ENCODE data around the gene LNP1. TPM values are rescaled to one million over a fixed set of nuclear protein-coding genes. Genes with fewer than 3 reads are reported as not detected.

The LNP1 gene
- total and polyA plus RNA-seq, 2 experiments from 2014 or later, result 1.1 to 4.3 TPM

DNA sequence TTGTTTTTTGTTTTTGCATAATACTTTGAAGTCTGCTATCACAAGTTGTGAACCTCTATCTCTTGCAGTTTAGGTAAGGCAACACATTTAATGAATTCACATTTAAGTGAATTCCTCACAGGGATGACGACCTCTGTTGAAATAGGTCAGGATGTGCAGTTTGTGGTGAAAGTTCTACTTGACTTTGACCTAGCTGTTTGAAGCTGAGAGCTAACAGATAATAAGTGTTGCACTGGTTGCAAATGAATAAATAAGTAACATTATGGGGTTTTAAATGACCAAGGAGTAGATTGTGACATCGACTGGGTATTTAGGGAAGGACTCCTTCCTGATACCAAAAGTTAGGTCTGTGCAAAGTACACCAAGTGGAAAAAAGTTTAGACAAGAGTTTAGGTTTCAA, 42.9 kb upstream of the LNP1 start:
- Histone ChIP-seq H3K36me3 (replicated peaks; ENCODE audit: insufficient read depth, low read depth) (no peaks in the 10 kb centered on the region), H3K4me2 (no peak overlapping the region), H3K9me3 (ENCODE audit: low read depth) (no peaks in the 10 kb centered on the region), H3K27ac (peak overlapping the region; percentile 8), H3K4me3 (no peak overlapping the region), H3K79me2 (no peaks in the 10 kb centered on the region), H4K20me1 (ENCODE audit: insufficient read depth, poor library complexity, severe bottlenecking) (no peaks in the 10 kb centered on the region), H2AFZ (no peak overlapping the region), H3K27me3 (no peaks in the 10 kb centered on the region), H3K9me2 (replicated peaks; ENCODE audit: insufficient read depth) (no peaks in the 10 kb centered on the region), H3K4me1 (ENCODE audit: insufficient read depth) (no peaks in the 10 kb centered on the region)
- no peak for DNase-seq (ENCODE audit: low spot score)
- no peak for TF ChIP-seq EZH2phosphoT487 (IDR thresholded peaks at IDR 0.05; ENCODE audit: low read depth, severe bottlenecking, unreplicated experiment)
- TF ChIP-seq, protein P1, sequence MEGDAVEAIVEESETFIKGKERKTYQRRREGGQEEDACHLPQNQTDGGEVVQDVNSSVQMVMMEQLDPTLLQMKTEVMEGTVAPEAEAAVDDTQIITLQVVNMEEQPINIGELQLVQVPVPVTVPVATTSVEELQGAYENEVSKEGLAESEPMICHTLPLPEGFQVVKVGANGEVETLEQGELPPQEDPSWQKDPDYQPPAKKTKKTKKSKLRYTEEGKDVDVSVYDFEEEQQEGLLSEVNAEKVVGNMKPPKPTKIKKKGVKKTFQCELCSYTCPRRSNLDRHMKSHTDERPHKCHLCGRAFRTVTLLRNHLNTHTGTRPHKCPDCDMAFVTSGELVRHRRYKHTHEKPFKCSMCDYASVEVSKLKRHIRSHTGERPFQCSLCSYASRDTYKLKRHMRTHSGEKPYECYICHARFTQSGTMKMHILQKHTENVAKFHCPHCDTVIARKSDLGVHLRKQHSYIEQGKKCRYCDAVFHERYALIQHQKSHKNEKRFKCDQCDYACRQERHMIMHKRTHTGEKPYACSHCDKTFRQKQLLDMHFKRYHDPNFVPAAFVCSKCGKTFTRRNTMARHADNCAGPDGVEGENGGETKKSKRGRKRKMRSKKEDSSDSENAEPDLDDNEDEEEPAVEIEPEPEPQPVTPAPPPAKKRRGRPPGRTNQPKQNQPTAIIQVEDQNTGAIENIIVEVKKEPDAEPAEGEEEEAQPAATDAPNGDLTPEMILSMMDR (IDR thresholded peaks at IDR 0.05; ENCODE audit: poor library complexity), result no peak
- TF ChIP-seq EZH2 (IDR thresholded peaks at IDR 0.05; ENCODE audit: borderline replicate concordance), result no peak
- WGBS (ENCODE audit: low lambda C conversion rate, missing lambda C conversion rate), result 86% methylated on average over 2 of the region's 2 CpGs

DNA sequence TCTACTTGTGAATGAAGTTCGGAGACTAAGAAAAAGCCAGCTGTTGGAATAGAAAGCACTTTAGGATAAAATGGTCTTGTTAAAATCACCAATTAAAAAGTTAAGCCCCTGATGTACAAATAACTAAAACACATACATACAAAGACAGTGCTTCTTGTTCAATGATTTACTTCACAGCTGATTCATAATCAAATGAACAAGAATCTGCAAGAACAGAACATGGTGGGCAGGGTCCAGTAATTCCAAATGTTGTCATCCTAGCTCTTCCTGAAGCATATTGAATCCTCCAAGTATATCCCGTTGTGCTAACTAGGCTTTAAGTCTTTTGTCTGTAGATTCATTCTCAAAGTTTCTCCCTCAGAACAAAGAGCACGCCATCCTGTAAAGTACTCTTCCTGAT, 42.3 kb upstream of the LNP1 start:
- no peaks in the 10 kb centered on the region for H4K20me1 ChIP-seq (ENCODE audit: insufficient read depth, poor library complexity, severe bottlenecking)
- H3K4me3 ChIP-seq, result no peak overlapping the region
- WGBS (ENCODE audit: low lambda C conversion rate, missing lambda C conversion rate), result 97% methylated on average over 3 of the region's 3 CpGs
- H3K9me2 ChIP-seq (replicated peaks; ENCODE audit: insufficient read depth), result no peaks in the 10 kb centered on the region
- no peaks in the 10 kb centered on the region for H3K4me1 ChIP-seq (ENCODE audit: insufficient read depth)
- no peak overlapping the region for H3K4me2 ChIP-seq
- no peaks in the 10 kb centered on the region for H3K9me3 ChIP-seq (ENCODE audit: low read depth)
- peak overlapping the region; percentile 8 for H3K27ac ChIP-seq
- H2AFZ ChIP-seq, result no peak overlapping the region
- H3K79me2 ChIP-seq, result no peaks in the 10 kb centered on the region
- H3K27me3 ChIP-seq, result no peaks in the 10 kb centered on the region
- no peak for TF ChIP-seq EZH2phosphoT487 (IDR thresholded peaks at IDR 0.05; ENCODE audit: low read depth, severe bottlenecking, unreplicated experiment)
- no peak for TF ChIP-seq EZH2 (IDR thresholded peaks at IDR 0.05; ENCODE audit: borderline replicate concordance)
- TF ChIP-seq, protein P1 (IDR thresholded peaks at IDR 0.05; ENCODE audit: poor library complexity), result no peak
- no peak for DNase-seq (ENCODE audit: low spot score)
- no peaks in the 10 kb centered on the region for H3K36me3 ChIP-seq (replicated peaks; ENCODE audit: insufficient read depth, low read depth)

DNA sequence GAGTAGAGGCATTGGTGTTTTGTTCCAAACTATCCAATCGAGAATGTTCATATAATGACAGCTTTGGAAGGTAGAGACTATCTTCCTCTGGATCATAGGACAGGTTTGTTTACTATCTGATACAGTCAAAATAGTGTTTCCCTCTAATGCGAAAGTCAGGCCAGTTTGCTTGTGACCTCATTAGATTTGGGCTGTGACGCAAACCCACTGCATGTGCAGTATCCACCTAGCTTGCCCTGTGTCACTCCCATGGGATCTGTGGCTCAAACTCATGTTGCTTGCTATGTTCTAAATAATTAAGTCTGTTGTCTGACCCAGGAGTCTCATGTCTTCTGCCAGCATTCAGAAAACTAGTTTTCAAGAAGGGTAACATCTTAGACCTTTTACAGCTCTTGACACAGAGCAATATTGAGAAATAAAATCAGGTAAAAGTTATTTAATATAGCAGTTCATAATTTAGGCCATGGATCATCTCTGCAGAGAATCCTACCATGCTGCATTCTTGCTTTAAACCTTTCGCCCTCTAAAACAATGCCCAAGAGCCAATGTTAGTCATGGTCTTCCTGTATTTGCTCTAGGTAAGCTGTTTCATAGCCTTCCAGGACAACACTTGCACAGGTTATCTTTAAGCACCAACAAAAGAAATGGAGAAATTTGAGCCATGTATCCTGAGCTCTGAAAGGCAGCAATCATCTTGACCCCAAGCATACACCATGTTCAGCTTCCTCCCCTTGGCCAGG, 40.4 kb upstream of the LNP1 start:
- no peak overlapping the region for H3K27ac ChIP-seq
- H3K36me3 ChIP-seq (replicated peaks; ENCODE audit: insufficient read depth, low read depth), result no peaks in the 10 kb centered on the region
- H3K79me2 ChIP-seq, result no peaks in the 10 kb centered on the region
- H3K27me3 ChIP-seq, result no peaks in the 10 kb centered on the region
- no peak for DNase-seq (ENCODE audit: low spot score)
- H2AFZ ChIP-seq, result no peak overlapping the region
- no peaks in the 10 kb centered on the region for H3K9me2 ChIP-seq (replicated peaks; ENCODE audit: insufficient read depth)
- H3K4me3 ChIP-seq, result no peak overlapping the region
- no peaks in the 10 kb centered on the region for H3K4me1 ChIP-seq (ENCODE audit: insufficient read depth)
- no peak overlapping the region for H3K4me2 ChIP-seq
- H4K20me1 ChIP-seq (ENCODE audit: insufficient read depth, poor library complexity, severe bottlenecking), result no peaks in the 10 kb centered on the region
- WGBS (ENCODE audit: low lambda C conversion rate, missing lambda C conversion rate), result 91% methylated on average over 4 of the region's 4 CpGs
- TF ChIP-seq, protein P1 (IDR thresholded peaks at IDR 0.05; ENCODE audit: poor library complexity), result no peak
- TF ChIP-seq EZH2 (IDR thresholded peaks at IDR 0.05; ENCODE audit: borderline replicate concordance) (no peak), EZH2phosphoT487 (IDR thresholded peaks at IDR 0.05; ENCODE audit: low read depth, severe bottlenecking, unreplicated experiment) (no peak)
- no peaks in the 10 kb centered on the region for H3K9me3 ChIP-seq (ENCODE audit: low read depth)

All from hepatocyte (in vitro differentiated cells).